ENCODE data around the gene ZSCAN9.

ZSCAN9 gene

GRCh38 chr6:28226460-28226859 is 1.4 kb downstream of the ZSCAN9 start:
- H3K36me3 ChIP-seq: peaks cover 54% of the 10 kb centered on the region
- H3K27ac ChIP-seq: no peak overlapping the region
- no peak for TF ChIP-seq CTCF (IDR thresholded peaks at IDR 0.05; ENCODE audit: low read depth, low read length)
- no peak overlapping the region for H3K4me3 ChIP-seq (ENCODE audit: low read depth, low read length)
- no peaks in the 10 kb centered on the region for H3K27me3 ChIP-seq (ENCODE audit: insufficient read depth, low read depth, severe bottlenecking)
- H3K9me3 ChIP-seq (ENCODE audit: severe bottlenecking): no peaks in the 10 kb centered on the region
- DNase-seq: no peak

GRCh38 chr6:28232785-28233184 is 7.7 kb downstream of the ZSCAN9 start:
- H3K36me3 ChIP-seq: peaks cover 67% of the 10 kb centered on the region
- no peaks in the 10 kb centered on the region for H3K27me3 ChIP-seq (ENCODE audit: insufficient read depth, low read depth, severe bottlenecking)
- no peak overlapping the region for H3K27ac ChIP-seq
- no peaks in the 10 kb centered on the region for H3K9me3 ChIP-seq (ENCODE audit: severe bottlenecking)
- TF ChIP-seq CTCF (IDR thresholded peaks at IDR 0.05; ENCODE audit: low read depth, low read length): no peak
- DNase-seq: no peak
- no peak overlapping the region for H3K4me3 ChIP-seq (ENCODE audit: low read depth, low read length)

- no peaks in the 10 kb centered on the region for H3K9me3 ChIP-seq (ENCODE audit: severe bottlenecking)
- H3K27me3 ChIP-seq (ENCODE audit: insufficient read depth, low read depth, severe bottlenecking): no peaks in the 10 kb centered on the region
- no peak for TF ChIP-seq CTCF (IDR thresholded peaks at IDR 0.05; ENCODE audit: low read depth, low read length)
- no peak for DNase-seq
- H3K36me3 ChIP-seq: peaks cover 38% of the 10 kb centered on the region
- no peak overlapping the region for H3K27ac ChIP-seq
- H3K4me3 ChIP-seq (ENCODE audit: low read depth, low read length): no peak overlapping the region
Measured at GRCh38 chr6:28235912-28236452, 10.9 kb downstream of the ZSCAN9 start.

- no peak for TF ChIP-seq CTCF (IDR thresholded peaks at IDR 0.05; ENCODE audit: low read depth, low read length)
- DNase-seq: no peak
Measured at GRCh38 chr6:28239636-28240035, 14.6 kb downstream of the ZSCAN9 start.

GRCh38 chr6:28240471-28240870 is 15.4 kb downstream of the ZSCAN9 start:
- no peak for DNase-seq
- Histone ChIP-seq H3K27ac (no peak overlapping the region), H3K27me3 (ENCODE audit: insufficient read depth, low read depth, severe bottlenecking) (no peaks in the 10 kb centered on the region), H3K9me3 (ENCODE audit: severe bottlenecking) (no peaks in the 10 kb centered on the region), H3K4me3 (ENCODE audit: low read depth, low read length) (no peak overlapping the region), H3K36me3 (peaks cover 21% of the 10 kb centered on the region)
- no peak for TF ChIP-seq CTCF (IDR thresholded peaks at IDR 0.05; ENCODE audit: low read depth, low read length)

More at GRCh38 chr6:28239636-28240035, 14.6 kb downstream of the ZSCAN9 start:
- Histone ChIP-seq H3K27me3 (ENCODE audit: insufficient read depth, low read depth, severe bottlenecking) (no peaks in the 10 kb centered on the region), H3K36me3 (peaks cover 15% of the 10 kb centered on the region), H3K9me3 (ENCODE audit: severe bottlenecking) (no peaks in the 10 kb centered on the region), H3K4me3 (ENCODE audit: low read depth, low read length) (no peak overlapping the region), H3K27ac (no peak overlapping the region)

- Histone ChIP-seq H3K27ac (no peak overlapping the region), H3K9me3 (ENCODE audit: severe bottlenecking) (no peaks in the 10 kb centered on the region), H3K4me3 (ENCODE audit: low read depth, low read length) (no peak overlapping the region), H3K27me3 (ENCODE audit: insufficient read depth, low read depth, severe bottlenecking) (no peaks in the 10 kb centered on the region), H3K36me3 (peaks cover 42% of the 10 kb centered on the region)
- no peak for TF ChIP-seq CTCF (IDR thresholded peaks at IDR 0.05; ENCODE audit: low read depth, low read length)
- DNase-seq: no peak
Measured at GRCh38 chr6:28243946-28244345, 18.9 kb downstream of the ZSCAN9 start.
